ENCODE data around the gene KIDINS220.

KIDINS220 gene

DNA sequence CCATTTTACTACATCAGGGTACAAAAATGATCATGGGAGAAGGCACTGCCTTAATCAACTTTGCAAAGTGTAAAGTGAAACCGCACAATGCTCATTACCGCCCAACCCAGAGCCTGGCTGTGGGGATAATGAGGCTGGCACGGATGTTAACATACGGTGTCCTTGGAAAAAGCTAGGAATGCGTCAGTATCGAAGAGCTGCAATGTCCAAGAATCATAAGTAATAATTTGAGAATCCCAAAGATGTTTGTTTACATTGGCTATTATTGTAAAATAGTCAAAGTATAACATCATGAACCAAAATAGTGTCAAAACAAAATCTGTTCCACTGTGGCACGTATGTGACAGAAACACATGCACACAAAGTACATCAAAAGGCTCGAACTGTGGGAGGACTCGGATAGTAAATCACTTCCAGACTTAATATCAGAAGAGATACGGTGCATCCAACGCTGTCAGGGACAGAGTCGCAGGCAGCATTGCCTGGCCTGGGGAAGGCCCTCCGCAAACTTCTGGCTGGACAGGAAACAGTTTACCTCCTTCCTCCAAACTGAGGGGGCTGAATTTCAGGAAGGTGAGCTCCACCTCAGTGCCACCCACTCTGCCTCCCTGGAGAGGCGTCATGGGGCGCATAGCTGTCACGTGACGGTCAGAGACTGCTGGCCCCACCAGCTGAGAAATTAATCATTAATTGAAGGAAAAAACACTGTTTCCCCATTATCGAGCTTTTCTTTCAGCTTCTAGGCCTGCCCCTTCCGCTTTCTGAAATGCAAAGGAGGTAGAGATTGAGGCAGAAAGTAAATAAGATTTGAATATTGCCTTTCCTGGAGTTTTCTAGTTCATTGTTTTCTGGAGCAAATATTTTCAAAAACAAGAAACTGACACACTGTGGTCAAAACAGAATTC, 157.3 kb downstream of the KIDINS220 start:
- H3K27me3 Mint-ChIP-seq = peaks cover 45% of the 10 kb centered on the region

GRCh38 chr2:8679567-8679826, 157.9 kb downstream of the KIDINS220 start:
- Mint-ChIP-seq H3K27ac (peak overlapping the region; percentile 84), H3K4me3 (peak overlapping the region; percentile 76), H3K9me3 (peaks cover 8% of the 10 kb centered on the region), H3K4me1 (peaks cover 57% of the 10 kb centered on the region), H3K27me3 (peaks cover 45% of the 10 kb centered on the region), H3K36me3 (peaks cover 26% of the 10 kb centered on the region)
- CTCF ChIA-PET = interaction anchor here (4.1 kb wide), 1 partner anchor 135 kb away, joined by 21 read pairs; no protein-coding TSS in a partner anchor
- no peak for DNase-seq

More for the DNA sequence above, 157.3 kb downstream of the KIDINS220 start:
- CTCF ChIA-PET = interaction anchor here (0.6 to 4.1 kb wide), 6 partner anchors 136 to 1477 kb away, joined by 3 to 21 read pairs (median 4); no protein-coding TSS in a partner anchor
- Mint-ChIP-seq H3K36me3 (peaks cover 26% of the 10 kb centered on the region), H3K4me1 (peaks cover 63% of the 10 kb centered on the region), H3K4me3 (peak overlapping the region; percentile 76), H3K27ac (peak overlapping the region; percentile 84), H3K9me3 (peaks cover 2% of the 10 kb centered on the region)
- no peak for DNase-seq

Data from activated naive CD4-positive, alpha-beta T cell treated with anti-CD3 and anti-CD28 coated beads, Interleukin-2, amount 10 ng/mL, durations not matched to agents 7 days and 5 days (primary cell).